ENCODE measurements around the gene ADAMTS1.

ADAMTS1 gene

GRCh38 chr21:26840912-26841311 lies 4.3 kb downstream of the ADAMTS1 start (continued):
- peak; percentile 50; the same call in 1 of the 2 replicates for TF ChIP-seq TSHZ1 (tag by site-specific recombination; IDR thresholded peaks at IDR 0.05; ENCODE audit: borderline replicate concordance)
- TF ChIP-seq ZNF280D (tag by site-specific recombination; IDR thresholded peaks at IDR 0.05), result 0 out of 2 replicates have a peak, but pooled peaks have one; percentile 8
- no peak for TF ChIP-seq ZNF174 (tag by site-specific recombination; IDR thresholded peaks at IDR 0.05)
- peak; percentile 90 for TF ChIP-seq HIC1 (tag by site-specific recombination; IDR thresholded peaks at IDR 0.05)
- TF ChIP-seq ZNF639 (tag by site-specific recombination; IDR thresholded peaks at IDR 0.05), result peak; percentile 82; the same call in 1 of the 2 replicates
- no peak for TF ChIP-seq ZNF433 (tag by site-specific recombination; IDR thresholded peaks at IDR 0.05; ENCODE audit: low read depth)
- peak; percentile 99 for TF ChIP-seq ZNF18 (tag by site-specific recombination; IDR thresholded peaks at IDR 0.05)
- no peak for TF ChIP-seq ZNF830 (tag by site-specific recombination; IDR thresholded peaks at IDR 0.05; ENCODE audit: low read depth)
- peak; percentile 97 for TF ChIP-seq ATF2 (tag by site-specific recombination; IDR thresholded peaks at IDR 0.05; ENCODE audit: low read depth)
- no peak for TF ChIP-seq ZNF571 (tag by site-specific recombination; IDR thresholded peaks at IDR 0.05)
- TF ChIP-seq ZNF292 (tag by site-specific recombination; IDR thresholded peaks at IDR 0.05; ENCODE audit: borderline replicate concordance, low read depth), result no peak
- TF ChIP-seq ZNF629 (tag by site-specific recombination; IDR thresholded peaks at IDR 0.05), result peak; percentile 94
- TF ChIP-seq ZFP69B (tag by site-specific recombination; IDR thresholded peaks at IDR 0.05), result peak; percentile 56; the same call in 1 of the 2 replicates
- TF ChIP-seq ZSCAN4 (tag by site-specific recombination; IDR thresholded peaks at IDR 0.05), result peak; percentile 54
- TF ChIP-seq SCRT1 (tag by site-specific recombination; IDR thresholded peaks at IDR 0.05; ENCODE audit: borderline replicate concordance), result no peak
- TF ChIP-seq ELK4 (IDR thresholded peaks at IDR 0.05; ENCODE audit: borderline replicate concordance, low read depth, low read length), result no peak
- peak; percentile 15; the same call in 1 of the 2 replicates for TF ChIP-seq ZNF362 (tag by site-specific recombination; IDR thresholded peaks at IDR 0.05)
- TF ChIP-seq ZNF248 (tag by site-specific recombination; IDR thresholded peaks at IDR 0.05), result no peak
- TF ChIP-seq ZNF366 (tag by site-specific recombination; conservative IDR thresholded peaks at IDR 0.05), result peak; percentile 80
- peak; percentile 79 for TF ChIP-seq SP7 (tag by site-specific recombination; IDR thresholded peaks at IDR 0.05)

Measured in HEK293 (cell line).